ENCODE results near the gene PDIA4.
A peak's percentile ranks its signal among the peaks of the same experiment; 100 is the strongest.
"Not testable (repeated sequence)": the region's sequence is repeated elsewhere in the genome, so short reads cannot be mapped to it uniquely, and the experiment has no call there.

PDIA4 gene

GRCh38 chr7:149002604-149003003 is 25.7 kb downstream of the PDIA4 start:
- DNase-seq: no peak

GRCh38 chr7:149001427-149002068 is 26.8 kb downstream of the PDIA4 start:
- no peak for DNase-seq

- DNase-seq: no peak
These were observed 27.3 kb downstream of the PDIA4 start for GRCh38 chr7:149000961-149001360.

GRCh38 chr7:148999192-148999591 is 29.1 kb downstream of the PDIA4 start:
- DNase-seq: no peak

GRCh38 chr7:148997497-148997896 is 30.8 kb downstream of the PDIA4 start:
- no peak for DNase-seq

GRCh38 chr7:148994576-148994975 is 33.7 kb downstream of the PDIA4 start:
- no peak for DNase-seq

DNA sequence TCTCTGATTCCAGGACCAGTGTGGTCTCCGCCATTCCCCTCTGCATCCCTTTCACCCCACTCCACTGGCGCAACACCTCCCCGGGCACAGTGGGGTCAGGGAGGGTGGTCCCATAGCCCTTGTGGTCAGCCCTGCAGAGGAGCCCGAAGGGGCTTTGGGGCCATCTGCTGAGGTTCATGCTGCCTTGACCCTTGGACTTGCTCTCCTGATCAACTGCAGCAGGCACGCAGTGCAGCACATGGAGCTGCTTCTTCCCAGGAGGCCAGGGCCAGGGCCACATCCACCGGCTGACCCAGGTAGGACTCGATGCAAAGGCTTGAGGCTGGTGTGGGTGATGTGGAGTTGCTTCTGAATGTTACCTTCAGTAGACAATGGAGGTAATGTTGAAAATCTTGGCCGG is 35.1 kb downstream of the PDIA4 start:
- no peak for DNase-seq

DNA sequence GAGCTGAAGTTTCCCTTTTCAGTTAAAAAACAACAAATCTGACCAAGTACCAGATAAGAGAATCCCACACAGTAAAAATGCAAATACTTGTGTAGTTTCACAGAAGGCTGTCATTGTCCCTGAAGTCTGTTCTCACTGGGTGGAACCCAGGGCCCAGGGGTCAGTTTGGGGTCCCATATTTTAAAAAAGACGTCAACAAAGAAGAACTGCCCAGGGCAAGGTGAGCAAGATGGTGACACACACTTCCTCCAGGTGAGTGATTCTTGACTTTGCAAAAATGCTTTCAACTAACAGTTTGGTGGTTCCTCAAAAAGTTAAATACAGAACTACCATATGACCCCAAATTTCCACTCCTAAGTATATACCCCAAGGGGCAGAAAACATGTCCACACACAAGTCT is 36.8 kb downstream of the PDIA4 start:
- DNase-seq: no peak

- DNase-seq: no peak
These were observed 40.4 kb downstream of the PDIA4 start for GRCh38 chr7:148987751-148988512.

GRCh38 chr7:148987010-148987750 is 41.1 kb downstream of the PDIA4 start:
- DNase-seq: peak; percentile 86

- no peak for DNase-seq
These were observed 41.6 kb downstream of the PDIA4 start for GRCh38 chr7:148986742-148987009.

- DNase-seq: peak; percentile 72
These were observed 44.8 kb downstream of the PDIA4 start for GRCh38 chr7:148983200-148984146.

DNA sequence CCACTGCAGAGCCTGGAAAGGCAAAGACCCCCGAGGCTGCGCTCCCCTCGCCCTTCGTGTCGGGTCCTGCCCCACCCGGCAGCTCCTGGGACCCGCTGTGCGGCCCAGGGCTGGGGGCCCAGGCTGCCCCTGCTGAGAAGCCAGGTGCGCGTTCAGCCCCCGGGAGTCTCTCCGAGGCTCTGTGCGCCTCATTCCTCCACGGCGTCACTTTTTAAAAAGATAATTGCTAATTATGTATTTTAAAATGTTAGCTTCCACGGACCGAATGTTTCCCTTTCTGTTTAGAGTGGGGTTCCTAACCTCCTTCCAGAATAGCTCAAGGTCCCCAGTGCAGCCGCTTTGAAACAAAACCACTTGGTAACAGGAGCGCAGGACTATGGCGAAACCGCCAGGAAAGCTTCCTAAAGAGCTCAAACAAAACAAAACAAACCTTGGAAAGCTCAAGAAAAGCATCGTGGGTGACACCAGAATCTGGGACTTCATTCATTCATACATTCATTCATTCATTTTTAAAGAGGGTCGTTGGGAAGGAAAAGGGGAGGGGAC is 45.6 kb downstream of the PDIA4 start:
- no peak for DNase-seq

GRCh38 chr7:148979827-148980226 is 48.5 kb downstream of the PDIA4 start:
- no peak for DNase-seq

- not testable (repeated sequence) for DNase-seq
These were observed 49.2 kb downstream of the PDIA4 start for GRCh38 chr7:148979072-148979471.

GRCh38 chr7:148978091-148978490 is 50.2 kb downstream of the PDIA4 start:
- DNase-seq: no peak

GRCh38 chr7:148975896-148976295 is 52.4 kb downstream of the PDIA4 start:
- DNase-seq: no peak

DNA sequence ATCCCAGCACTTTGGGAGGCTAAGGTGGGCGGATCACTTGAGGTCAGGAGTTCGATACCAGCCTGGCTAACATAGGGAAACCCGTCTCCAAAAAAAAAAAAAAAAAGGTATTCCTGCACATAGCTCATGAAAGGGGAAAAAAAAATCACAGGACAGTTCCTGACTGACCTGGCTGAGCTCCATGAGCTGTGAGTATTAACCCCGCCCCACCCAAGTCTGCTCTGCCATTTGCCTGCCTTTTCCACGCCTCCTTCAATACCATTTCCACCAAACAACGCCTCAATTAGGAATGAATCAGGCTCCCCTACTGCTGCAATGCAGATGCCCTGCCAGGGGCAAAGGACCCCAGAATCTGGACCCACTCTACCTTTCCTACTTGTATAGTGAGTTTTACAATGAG is 55.0 kb downstream of the PDIA4 start:
- DNase-seq: no peak

DNA sequence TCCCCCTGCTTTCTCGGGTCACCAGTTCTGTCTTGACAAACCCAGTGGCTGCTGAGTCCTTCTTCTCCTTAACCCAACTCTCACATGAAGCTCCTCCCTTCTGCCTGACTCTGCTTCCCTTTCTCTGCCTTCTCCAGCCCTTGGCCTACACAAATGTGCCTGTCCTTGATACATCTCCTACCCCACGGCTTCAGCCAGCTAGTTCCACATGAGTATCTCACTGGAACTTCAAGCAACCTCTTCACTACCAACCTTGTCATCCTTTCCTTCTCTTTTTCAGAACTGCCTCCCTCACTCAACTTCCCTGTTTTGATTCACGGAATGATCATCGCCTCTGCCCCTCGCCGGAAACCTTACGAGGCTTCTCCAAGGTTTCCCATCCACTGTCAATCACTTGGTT is 55.9 kb downstream of the PDIA4 start:
- no peak for DNase-seq

DNA sequence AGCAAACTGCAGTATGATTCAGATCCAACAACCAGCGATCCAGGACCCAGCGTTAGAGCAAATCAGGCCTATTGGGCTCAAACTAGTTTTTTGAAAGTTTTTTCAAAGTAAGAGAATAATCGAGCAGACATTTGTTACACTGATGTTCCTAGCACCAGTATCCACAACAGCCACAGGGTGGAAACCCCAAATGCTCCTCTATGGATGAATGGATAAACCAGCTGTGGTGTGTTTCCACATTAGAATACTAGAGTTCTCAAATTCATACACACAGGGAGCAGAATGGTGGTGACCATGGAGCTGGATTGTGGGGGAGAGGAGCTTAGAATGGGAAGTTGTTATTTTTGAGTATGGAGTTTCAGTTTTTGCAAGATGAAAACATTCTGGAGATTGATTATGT is 60.7 kb downstream of the PDIA4 start:
- DNase-seq: no peak

DNA sequence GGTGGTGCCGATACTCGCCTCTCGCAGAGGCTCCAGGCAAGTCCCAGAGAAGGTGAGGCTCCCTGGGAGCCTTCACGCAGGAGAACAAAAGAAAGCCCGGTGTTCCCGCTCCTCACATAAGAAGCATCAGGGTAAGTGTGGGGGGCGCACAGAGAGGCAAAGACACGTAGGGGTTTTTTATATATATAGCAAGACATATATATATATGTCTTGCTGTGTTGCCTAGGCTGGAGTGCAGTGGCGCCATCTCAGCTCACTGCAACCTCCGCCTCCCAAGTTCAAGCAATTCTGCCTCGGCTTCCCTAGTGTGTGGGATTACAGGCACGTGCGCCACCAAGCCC is 61.3 kb downstream of the PDIA4 start:
- no peak for DNase-seq

- DNase-seq: no peak
These were observed 63.6 kb downstream of the PDIA4 start for GRCh38 chr7:148964483-148965267.

Measured in right hindlimb (tissue), 1 donor.